Hepatocyte (in vitro differentiated cells): Measurements from ENCODE around the gene ALPK3.

Experiments
- CTCF ChIP-seq: fragments of 200-600 bp; sonication (generic); IDR thresholded peaks from 2 replicates; pipeline ENCODE4 v1.5.1; 2016; ENCODE audit warnings: antibody characterized with exemption, mild to moderate bottlenecking; ENCODE audit not compliant: poor library complexity
- EZH2 ChIP-seq: fragments of 200-600 bp; sonication (generic); IDR thresholded peaks from 2 replicates; pipeline ENCODE4 v1.6.1; 2016; ENCODE audit warnings: antibody characterized with exemption, mild to moderate bottlenecking, borderline replicate concordance

GRCh38 chr15:84878504-84878903, 61.3 kb downstream of the ALPK3 start:
- TF ChIP-seq CTCF (peak; percentile 59), EZH2 (no peak)
